PFSK-1 (cell line): ENCODE results near the gene ZNF281.

ENCODE experiments used
- FOXP2 ChIP-seq: optimal IDR thresholded peaks from 2 replicates; pipeline ENCODE3; 2011; ENCODE audit warnings: borderline replicate concordance, control low read depth, inconsistent platforms; ENCODE audit not compliant: insufficient read depth; ENCODE audit errors: extremely low read length, extremely low read depth
- POLR2AphosphoS5 ChIP-seq: IDR thresholded peaks from 2 replicates; pipeline ENCODE4 v1.6.1; 2012; ENCODE audit warnings: low read depth, mild to moderate bottlenecking, control low read depth, low read length, moderate library complexity
- REST ChIP-seq, 2 experiments: IDR thresholded peaks; 2 replicates each; pipeline versions ENCODE4 v1.6.1 to v1.8.0; 2011 to 2012; ENCODE audit warnings: low read depth in 2 of 2, low read length in 2 of 2, control low read depth in 1 of 2, inconsistent platforms in 1 of 2, mild to moderate bottlenecking in 1 of 2, moderate library complexity in 1 of 2; ENCODE audit not compliant: insufficient read depth in 1 of 2
- SIN3A ChIP-seq: IDR thresholded peaks from 2 replicates; pipeline ENCODE4 v1.6.1; 2012; ENCODE audit warnings: mild to moderate bottlenecking, low read length, moderate library complexity, borderline replicate concordance; ENCODE audit not compliant: insufficient read depth
- TAF1 ChIP-seq: IDR thresholded peaks from 2 replicates; pipeline ENCODE4 v1.6.1; 2012; ENCODE audit warnings: low read length, control low read depth, borderline replicate concordance; ENCODE audit not compliant: insufficient read depth

The ZNF281 gene

GRCh38 chr1:200398373-200398772, 11.5 kb downstream of the ZNF281 start:
- TF ChIP-seq FOXP2 (no peak), REST (IDR thresholded peaks at IDR 0.05; ENCODE audit: insufficient read depth in 1 of 2, low read depth in 2 of 2, low read length in 2 of 2) (no peak), POLR2AphosphoS5 (no peak), SIN3A (no peak), TAF1 (no peak)

GRCh38 chr1:200392625-200393185, 17.1 kb downstream of the ZNF281 start:
- TF ChIP-seq FOXP2 (no peak), TAF1 (no peak), REST (IDR thresholded peaks at IDR 0.05; ENCODE audit: insufficient read depth in 1 of 2, low read depth in 2 of 2, low read length in 2 of 2) (no peak), SIN3A (no peak), POLR2AphosphoS5 (no peak)

GRCh38 chr1:200391747-200392146, 18.1 kb downstream of the ZNF281 start:
- TF ChIP-seq REST (IDR thresholded peaks at IDR 0.05; ENCODE audit: insufficient read depth in 1 of 2, low read depth in 2 of 2, low read length in 2 of 2) (no peak), POLR2AphosphoS5 (no peak), FOXP2 (no peak), SIN3A (no peak), TAF1 (no peak)

GRCh38 chr1:200388791-200389190, 21.0 kb downstream of the ZNF281 start:
- TF ChIP-seq TAF1 (no peak), REST (IDR thresholded peaks at IDR 0.05; ENCODE audit: insufficient read depth in 1 of 2, low read depth in 2 of 2, low read length in 2 of 2) (no peak), POLR2AphosphoS5 (no peak), FOXP2 (no peak), SIN3A (no peak)

- TF ChIP-seq FOXP2 (no peak), REST (IDR thresholded peaks at IDR 0.05; ENCODE audit: insufficient read depth in 1 of 2, low read depth in 2 of 2, low read length in 2 of 2) (no peak), SIN3A (no peak), POLR2AphosphoS5 (no peak), TAF1 (no peak)
These were observed 23.4 kb downstream of the ZNF281 start for GRCh38 chr1:200386416-200386815.
